Measurements from ENCODE around the gene NENF.
A peak's percentile ranks its signal among the peaks of the same experiment; 100 is the strongest.

NENF gene

DNA sequence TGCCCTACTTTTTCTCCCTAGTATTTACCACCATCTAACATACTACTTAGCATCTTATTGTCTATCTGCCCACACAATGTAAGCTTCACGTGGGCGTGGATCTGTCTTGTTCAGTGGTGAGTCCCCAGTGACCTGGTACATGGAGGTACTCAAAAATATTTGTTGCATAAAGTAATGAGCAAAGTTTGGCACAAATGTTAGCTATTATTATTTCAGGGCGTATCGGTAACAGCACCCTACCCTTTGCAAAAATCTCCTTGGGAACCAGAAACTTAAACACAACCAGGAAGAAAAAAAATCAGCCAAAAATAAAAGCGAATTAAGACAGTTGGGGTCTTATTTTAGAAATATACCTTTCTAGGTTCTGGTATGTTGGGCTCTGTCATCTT, 454 bp upstream of the NENF start:
- no peak for DNase-seq

DNA sequence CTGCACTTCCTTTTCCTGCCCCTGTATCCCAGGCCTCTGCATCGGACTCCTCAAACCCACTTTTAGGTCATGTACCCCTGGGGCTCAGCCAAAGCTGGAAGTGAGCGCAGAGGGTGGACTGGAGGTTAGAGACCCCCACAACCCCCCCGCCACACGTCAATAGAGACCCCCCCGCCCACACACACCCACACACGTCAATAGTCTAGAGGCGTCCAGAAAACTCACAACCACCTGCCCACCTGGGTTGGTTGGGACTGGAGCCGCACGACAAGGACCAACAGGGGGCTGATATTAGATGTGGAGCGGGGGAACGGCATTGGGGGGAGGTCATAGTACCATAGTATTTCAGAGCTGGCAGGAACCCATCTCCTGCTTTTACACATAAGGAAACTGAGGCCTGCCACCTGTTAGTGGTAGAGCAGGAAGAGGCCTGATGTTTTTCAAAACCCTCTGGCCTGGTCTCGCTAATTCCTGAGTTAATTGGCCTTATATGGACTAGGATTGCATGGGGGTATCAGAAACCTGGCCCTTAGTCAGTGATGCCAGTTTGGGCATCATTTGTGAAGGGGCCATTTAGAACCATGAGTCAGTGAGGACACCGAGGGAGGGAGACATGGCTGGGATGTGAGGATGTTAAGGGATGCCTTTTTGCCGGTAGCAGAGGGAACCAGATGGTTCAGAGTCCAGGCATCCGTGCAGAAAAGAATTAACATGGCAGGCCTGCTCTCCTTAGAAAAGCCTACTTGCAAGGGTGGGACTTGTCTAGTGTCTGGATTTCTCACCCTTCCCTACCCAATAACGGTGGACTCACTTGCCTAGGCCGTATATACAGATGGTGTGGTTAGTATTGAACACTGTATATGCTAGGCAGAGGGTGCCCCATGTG, 1.1 kb downstream of the NENF start:
- DNase-seq: no peak

DNA sequence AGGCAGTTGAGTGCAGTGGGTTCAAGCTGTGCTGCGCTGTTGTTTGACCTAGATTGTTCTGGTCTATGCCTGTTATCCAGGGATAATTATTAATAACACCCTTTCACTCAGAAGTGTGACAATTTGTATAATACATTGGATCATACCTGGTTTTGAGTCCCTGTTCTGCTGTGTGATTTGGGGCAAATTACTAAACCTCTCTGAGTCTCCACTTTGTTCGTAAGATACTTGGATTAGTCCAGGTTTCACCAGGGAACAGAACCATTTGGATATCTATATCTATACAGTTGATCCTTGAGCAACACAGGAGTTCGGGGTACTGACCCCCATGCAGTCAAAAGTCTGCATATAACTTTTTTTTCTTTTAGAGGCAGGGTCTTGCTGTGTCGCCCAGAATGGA, 2.3 kb downstream of the NENF start:
- no peak for DNase-seq

DNA sequence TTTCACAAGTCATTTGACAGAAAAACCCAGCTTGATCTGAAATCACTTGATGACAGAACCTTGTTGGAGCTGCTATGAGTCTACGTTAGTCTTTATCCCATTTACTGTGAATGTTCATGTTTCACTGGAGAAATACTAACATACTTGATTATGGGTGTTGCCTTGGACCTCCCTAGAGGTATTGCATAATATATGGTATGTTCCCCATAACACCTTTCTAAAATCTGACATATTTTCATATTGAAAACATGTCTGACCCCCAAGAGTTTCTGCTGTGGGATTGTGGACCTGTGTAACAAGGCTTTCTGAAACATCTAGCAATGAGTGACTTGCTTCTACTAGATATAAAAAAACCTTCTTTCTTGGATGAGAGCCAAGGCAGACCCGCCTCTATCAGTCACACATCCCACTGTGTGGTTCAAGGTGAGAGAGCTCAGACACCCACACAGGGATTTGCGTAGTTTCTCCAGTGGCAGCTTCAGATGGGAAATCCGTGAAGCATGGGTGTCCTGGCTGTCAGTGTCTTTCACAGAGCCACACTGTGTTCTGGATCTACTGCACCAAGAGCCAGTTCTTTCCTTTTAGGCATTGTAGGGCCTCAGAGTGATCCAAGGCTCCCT, 4.6 kb downstream of the NENF start:
- no peak for DNase-seq

DNA sequence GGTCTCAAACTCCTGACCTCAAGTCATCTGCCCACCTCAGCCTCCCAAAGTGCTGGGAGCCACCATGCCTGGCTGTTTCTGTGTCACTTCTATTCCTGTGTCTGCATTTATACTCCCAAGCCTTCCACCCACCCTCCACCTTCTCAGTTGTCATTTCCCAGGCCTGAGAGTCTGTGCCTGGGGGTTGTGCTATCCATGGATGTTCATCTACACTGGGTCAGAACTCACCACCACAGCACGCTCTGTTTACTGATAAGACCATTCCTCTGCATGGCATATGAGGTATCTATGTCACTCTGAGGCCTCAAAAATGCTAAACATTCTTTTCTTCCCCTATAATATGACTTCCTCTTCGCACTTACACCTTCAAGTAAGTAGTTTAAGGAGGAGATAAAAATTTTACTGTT, 6.1 kb downstream of the NENF start:
- no peak for DNase-seq

DNA sequence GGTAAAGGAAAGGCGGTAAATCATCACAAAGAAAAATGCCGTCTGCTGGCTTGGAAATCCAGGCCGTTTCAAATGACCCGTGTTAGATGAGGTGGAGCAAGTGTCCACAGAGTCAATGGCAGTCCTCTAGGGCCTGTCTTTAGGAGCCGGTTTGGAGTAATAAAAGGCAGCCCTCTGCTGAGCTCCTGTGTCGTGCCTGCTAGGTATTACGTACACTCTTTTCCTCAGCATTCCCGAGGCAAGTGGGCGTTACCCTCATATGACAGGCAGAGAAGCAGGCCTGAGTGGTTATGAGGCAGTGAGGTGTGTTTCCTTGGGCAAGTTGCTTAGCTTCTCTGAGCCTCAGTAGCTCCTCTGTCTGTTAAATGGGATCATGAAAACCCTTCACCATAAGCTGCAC, 7.7 kb downstream of the NENF start:
- DNase-seq: no peak

DNA sequence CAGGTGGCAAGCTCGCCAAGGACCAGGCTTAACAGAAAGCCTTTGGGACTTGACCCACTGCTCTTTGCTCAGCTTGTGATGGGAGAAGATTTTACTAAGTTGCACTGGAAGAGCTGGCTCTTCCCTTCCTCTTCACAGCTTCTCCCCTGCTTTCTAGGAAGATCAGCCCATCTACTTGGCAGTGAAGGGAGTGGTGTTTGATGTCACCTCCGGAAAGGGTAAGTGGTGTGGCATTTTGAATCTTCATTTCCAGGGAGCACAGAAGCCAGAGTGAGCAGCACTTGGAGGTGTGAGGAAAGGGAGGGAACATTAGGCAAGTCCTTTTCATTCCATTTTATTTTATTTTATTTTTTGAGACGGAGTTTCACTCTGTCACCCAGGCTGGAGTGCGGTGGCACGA, 9.7 kb downstream of the NENF start:
- DNase-seq: no peak

DNA sequence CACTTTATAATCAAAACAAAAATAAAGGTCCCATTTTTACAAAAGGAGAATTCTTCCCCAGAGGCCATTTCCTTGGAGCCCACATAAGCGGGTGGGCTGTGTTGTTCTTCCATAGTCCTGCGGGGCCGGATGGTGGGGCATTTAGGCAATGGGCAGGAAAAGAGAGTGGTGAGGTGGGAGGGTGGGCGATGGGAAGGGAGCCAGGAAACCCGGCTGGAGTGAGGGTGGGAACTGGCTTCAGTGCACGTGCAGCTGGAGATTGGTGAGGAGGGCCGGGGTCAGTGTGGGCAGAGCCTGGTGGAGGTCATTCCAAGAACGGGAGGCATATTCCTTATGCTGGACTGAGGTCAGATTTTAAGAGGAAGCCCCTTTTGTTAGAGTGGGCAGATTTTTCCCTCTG, 13.6 kb downstream of the NENF start:
- DNase-seq: no peak

DNA sequence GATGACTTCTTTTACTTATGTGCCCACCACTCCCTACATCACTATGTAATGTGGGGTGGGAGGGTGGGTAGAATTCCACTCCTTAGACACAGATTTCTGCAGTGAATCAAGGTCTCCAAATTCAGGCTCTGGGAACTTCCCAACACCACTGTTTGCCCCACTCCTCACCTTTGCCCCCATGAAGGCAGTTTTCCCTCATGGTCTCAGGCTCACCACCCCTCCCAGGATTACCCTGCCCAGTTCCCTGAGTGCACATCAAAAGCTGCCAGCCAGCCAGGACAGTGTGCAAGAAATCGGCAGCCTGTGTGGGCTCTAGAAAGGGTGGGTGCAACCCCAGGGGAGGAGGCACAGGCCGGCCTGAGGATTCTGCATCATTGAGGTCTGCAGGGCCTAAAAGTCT, 14.8 kb downstream of the NENF start:
- no peak for DNase-seq

DNA sequence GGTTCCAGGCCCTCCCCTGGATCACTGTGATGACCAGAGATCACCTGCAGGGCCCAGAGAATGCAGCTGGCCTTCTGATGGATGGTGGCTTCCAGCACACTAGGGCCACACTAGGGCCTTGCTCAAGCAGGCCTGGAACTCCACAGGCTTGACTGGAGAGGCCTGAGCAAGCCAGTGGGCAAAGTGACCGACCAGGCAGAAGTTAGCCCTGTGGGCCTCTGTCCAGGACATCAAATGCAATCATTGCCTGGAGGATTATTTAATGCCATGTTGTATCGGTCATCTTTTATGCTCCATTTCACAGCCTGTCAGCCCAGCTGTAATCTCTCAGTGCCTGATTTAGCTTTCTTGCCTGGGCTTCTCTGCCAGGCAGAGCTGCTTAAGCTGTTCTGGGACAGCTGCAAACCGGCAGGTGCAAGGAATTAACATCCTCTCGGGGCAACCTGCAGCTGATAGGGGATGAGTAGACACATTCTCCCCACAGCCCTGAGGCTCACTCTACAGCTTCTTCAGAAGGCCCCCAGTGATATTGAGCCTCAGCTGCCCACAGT, 17.7 kb downstream of the NENF start:
- no peak for DNase-seq

DNA sequence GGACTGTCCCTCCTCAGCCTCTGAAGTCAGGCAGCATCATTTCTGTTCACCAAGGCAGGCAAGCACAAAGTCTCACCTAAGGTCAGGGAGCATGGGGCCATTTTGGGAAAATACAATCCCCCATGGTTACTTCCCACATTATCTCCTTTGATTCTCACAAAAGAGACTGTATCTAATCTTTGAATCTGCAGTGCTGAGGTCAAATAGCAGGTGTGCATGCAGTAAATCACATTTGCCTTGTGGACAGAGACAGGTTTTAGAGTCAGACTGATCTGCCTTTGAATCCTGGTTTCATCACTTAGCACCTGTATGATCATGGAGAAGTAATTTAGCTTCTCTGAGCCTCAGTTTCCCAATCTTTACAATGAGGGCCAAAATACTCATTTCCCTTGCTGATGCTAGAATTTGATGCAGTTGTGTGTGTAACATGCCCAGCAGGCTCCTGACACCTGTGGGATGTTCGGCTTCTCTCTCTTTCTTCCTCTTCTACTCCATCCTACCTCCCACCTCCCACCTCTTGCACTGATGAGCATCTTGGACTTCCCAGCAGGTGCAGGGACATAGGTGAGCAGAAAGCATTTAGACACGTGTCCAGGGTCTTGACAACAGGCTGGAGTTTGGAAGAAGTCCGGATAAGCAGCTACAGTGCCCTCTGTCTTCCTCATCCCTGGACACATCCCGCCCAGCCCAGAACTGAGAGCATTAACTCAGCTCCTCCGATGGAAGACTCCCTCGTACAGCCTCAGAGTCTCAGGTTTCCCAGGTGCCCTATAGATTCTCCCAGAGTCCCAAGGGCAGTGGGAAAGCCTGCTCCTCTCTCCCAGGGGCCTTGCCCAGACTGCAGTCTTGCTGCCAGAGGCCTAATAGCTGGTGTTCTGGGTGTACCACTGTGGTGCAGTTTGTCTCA, 18.9 kb downstream of the NENF start:
- no peak for DNase-seq

DNA sequence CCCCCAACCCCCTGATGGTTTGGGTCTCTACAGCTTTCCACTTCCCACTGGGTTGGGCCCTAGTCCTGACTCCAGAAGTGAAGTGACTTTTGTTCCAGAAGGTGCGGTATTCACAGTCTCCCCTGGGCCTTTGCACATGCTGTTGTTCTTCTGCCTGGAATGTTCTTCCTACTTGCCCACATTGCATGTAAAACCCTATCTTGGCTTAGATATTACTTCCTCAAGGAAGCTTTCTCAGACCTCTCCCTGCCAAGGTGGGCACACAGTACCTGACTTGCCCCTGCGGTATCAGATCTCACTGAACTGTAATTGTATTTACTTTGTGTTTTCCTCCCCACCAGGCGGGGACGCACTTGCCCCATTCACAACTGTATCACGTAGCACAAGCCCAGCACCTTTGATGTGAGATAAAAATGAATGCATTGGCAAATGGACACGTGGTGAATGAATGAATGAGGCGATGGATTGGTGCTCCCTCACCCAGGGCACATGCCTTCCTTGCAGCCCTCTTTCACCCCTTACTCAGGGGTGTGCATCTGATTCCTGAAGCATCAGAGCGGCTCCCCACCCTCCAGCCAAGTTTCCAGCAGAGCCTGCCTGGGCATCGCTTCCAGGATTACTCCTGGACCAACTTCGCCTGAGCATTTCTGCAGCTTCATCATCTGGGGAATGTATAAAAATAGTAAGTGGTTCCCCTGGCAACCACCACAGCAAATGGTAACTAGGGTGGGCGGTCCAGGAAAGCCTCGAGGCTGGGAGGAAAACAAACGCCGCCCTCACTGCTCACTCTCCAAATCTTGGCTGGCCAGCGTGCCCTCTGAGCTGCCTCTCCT, 19.8 kb downstream of the NENF start:
- no peak for DNase-seq

DNA sequence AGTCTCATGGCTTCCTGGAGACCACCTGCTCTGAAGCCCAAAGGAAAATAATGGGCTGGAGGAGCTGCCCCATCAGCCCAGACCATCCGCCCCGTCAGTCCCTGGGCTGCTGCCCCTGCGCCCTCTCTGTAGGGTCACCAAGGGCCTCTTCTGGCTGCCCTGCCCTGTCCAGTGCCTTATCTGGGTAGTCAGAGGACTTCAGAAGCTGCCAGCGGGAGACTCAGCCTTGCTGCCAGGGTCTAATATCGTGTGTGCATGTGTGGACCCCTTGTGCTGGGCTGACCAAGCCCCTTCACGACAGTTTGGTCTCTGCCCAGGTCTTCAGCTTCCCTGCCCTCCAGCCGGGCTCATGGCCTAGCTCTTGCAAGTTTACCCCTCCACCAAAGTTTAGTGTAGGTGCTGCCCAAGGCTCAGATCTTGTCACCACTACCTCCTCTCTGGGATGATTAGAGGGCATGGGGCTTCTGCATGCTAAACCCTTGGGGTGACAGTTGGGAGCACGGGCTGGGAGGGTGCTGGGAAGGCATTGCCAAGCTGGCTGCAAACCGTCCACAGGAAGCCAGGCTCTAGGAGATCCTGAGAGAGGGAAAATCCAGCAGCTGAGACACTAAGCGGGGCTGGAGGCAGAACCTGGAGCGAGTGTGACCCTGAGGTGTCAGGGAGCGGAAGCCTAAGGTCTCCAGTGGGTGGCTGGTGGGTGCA, 20.6 kb downstream of the NENF start:
- DNase-seq: no peak

DNA sequence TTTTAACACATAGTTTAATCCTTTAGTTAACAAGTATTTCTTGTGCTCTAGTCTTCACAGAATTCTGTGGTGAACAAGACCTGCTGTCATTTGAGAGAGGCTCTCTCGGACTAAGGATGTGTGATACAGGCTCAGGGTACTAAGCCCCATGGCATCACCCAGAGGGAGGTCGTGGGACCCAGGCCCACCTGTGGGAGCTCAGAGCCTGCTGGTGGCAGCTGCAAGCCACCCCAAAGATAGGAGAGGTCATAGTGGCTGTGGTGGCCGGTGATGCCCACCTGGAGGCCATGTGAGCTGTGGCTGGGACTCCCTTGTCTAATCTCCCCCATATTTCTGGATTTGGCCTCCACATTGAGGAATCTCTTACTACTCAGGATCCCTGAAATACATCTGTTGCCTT, 22.0 kb downstream of the NENF start:
- DNase-seq: no peak

DNA sequence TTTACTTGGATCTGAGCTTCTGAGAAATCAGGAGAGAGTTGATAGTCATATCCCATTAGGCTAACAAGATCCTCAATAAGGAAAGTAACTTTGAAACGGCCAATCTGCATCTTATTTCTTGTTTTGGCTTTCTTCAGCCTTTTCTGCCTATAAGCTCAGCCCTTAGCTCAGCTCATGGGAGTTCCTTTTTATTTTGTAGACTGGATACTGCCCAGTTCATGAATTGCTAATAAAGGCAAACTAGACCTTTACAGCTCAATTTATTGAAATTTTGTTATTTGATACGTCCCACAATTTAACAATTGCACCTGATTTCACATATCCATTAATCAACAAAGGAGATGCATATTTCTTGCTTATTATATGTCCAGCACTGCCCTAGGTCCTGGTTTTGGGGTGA, 22.7 kb downstream of the NENF start:
- no peak for DNase-seq

DNA sequence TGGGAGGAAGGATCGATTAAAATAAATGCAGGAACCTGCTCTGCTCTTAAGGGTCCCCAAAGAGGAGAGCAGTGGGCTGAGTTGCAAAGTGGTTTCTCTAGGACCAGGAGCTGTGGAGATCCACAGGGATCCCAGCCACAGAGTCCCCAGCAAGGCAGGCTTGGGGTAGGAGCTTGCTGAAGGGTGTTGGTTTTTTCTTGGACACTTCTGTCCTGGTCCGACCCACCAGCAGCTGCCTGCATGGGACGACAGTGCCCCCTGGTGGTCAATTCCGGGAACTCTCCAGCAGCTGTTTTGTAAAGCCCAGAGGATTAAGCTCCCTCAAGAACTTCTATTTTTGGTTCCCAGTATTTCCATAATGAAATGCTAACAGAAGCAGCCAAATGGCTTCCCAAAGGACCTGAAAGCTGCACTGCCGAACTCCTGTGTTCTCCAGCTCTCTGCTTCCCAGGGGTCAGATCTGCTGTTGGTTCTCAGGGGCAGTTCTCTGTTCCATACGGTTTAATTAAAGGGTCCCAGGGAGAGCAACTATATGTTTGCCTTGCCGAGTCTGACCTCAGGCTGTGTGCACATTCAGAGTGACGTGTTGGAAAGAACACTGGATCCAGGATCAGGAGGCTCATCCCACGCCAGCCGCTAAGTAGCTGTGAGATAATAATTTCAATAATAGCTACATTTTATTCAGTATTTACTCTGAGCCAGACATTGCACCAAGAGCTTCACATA, 23.2 kb downstream of the NENF start:
- peak; percentile 27 to 77 (median 72) for DNase-seq

DNA sequence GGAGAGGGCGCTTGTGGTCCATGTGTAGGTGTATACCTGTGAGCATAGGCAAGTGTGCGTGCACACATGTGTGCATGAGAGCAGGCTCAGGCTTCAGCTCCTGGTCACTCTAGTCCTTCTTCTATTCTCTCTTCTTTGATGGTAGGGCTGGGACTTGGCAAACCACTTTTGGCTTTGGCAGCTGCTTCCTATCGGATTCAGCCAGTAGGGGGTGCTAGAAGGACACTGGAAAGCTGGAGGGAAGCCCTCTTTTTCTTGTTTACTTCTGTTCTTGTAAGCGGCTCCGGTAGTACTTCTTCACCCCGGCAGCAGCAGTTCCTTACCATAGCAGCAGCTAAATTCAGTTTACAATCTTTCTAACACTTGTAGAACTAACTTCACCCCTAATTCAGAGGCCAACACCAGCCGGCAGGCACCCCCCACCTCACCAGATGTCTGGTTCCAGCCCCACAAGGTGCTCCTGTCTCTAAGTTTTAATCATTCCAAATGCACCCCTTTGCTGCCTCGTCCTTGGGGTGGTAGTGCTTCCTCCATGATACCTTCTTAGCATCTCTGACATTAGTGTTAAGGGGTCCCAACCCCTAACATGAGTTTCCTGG, 25.1 kb downstream of the NENF start:
- DNase-seq: peak in 4 of 6 experiments; percentile 20 to 28 (median 22)

DNA sequence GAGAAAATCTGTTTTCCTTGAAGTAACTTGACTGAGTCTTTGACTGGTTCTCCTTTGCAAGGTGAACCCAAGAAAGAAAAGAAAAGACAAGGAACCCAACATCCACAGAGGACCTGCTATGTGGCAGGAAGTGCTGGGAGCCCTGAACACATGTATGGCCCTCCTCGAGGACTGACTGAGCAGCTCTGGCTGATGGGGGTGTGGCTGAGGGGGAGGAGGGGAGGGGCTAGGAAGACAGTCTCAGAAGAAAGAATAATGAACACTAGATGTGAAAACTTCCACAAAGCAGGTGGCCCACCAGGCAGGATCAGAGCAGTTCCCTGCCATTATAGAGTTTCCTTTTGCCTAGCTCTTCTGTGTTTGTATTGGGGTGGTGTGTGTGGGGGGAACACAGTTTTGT, 26.1 kb downstream of the NENF start:
- DNase-seq: peak in 1 of 6 experiments; percentile 17

DNA sequence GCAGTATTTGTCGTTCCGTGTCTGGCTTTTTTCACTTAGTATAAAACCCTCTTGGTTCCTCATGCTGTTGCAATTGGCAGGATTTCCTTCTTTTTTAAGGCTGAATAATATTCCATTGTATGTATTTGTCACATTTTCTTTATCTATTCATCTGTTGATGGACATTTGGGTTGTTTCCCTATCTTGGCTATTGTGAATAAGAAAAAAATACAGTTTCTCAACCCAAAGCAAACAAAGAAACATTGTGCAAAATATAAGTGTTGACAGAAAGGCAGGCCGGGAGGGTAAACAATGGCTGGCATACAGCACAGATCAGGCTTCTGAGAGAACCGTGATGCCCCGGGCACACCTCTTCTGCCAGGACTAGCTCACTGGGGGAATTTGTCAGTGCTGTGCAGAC, 26.9 kb downstream of the NENF start:
- DNase-seq: no peak

DNA sequence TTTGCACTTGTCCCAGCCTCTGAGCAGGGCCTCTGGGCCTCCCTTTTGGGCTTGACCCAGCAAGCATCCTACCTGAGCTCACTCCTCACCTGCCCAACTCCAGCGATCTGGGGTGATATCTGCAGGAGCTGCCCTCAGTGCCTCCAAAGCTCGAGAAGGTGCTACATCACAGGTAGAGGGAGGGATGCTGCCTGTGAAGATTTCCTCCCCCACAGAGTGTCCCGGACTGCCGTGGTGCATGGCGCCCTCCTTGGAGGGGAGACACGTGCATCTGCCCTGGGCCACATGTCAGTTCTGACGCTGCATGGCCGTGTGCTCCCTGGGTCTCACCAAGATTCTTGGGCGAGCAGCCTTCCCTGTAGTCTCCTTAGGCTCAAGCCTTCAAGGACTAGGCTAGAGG, 27.7 kb downstream of the NENF start:
- DNase-seq: no peak

Measured in stimulated activated naive CD4-positive, alpha-beta T cell (primary cell).